Measurements from ENCODE around the gene SKIDA1. TPM values are rescaled to one million over a fixed set of nuclear protein-coding genes. Genes with fewer than 3 reads are reported as not detected.

SKIDA1 gene
- total and polyA plus RNA-seq, 2 experiments from 2014 or later, result 1.5 to 3.5 TPM

DNA sequence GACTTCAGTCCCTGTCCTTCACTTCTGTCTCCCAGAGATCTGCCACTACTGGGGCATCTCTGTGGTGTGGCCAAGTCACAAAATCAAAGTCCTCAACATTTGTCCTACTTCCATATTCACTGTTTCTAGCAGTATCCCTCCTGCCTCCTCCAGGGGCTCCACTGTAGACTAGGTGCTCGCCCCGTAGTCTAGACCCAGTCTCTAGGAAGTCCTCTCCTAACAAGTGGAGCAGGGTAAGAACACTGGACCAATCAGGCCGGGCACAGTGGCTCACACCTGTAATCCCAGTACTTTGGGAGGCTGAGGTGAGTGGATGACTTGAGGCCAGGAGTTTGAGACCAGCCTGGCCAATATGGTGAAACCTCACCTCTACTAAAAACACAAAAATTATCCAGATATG lies 57.4 kb downstream of the SKIDA1 start:
- Histone ChIP-seq H3K27me3 (ENCODE audit: insufficient read depth) (no peaks in the 10 kb centered on the region), H3K36me3 (ENCODE audit: insufficient read depth) (no peaks in the 10 kb centered on the region), H2AFZ (no peak overlapping the region), H3K4me1 (ENCODE audit: insufficient read depth) (no peaks in the 10 kb centered on the region), H3K79me2 (replicated peaks; ENCODE audit: insufficient read depth) (no peaks in the 10 kb centered on the region), H3F3A (replicated peaks; ENCODE audit: low read depth) (no peaks in the 10 kb centered on the region), H3K9me2 (ENCODE audit: insufficient read depth) (no peaks in the 10 kb centered on the region), H3K27ac (ENCODE audit: low read depth) (no peak overlapping the region), H4K20me1 (replicated peaks; ENCODE audit: insufficient read depth) (no peaks in the 10 kb centered on the region), H3K4me3 (no peak overlapping the region), H3K4me2 (no peak overlapping the region)
- Mint-ChIP-seq H3K27ac (no peak overlapping the region), H3K27me3 (ENCODE audit: insufficient read depth, low read depth, poor library complexity) (peaks cover 3% of the 10 kb centered on the region), H3K4me1 (peaks cover 2% of the 10 kb centered on the region), H3K9me3 (no peaks in the 10 kb centered on the region), H3K36me3 (ENCODE audit: low read depth) (no peaks in the 10 kb centered on the region), H3K4me3 (no peak overlapping the region)
- TF ChIP-seq POLR2AphosphoS5 (IDR thresholded peaks at IDR 0.05; ENCODE audit: low read depth), result no peak
- TF ChIP-seq, protein P1, sequence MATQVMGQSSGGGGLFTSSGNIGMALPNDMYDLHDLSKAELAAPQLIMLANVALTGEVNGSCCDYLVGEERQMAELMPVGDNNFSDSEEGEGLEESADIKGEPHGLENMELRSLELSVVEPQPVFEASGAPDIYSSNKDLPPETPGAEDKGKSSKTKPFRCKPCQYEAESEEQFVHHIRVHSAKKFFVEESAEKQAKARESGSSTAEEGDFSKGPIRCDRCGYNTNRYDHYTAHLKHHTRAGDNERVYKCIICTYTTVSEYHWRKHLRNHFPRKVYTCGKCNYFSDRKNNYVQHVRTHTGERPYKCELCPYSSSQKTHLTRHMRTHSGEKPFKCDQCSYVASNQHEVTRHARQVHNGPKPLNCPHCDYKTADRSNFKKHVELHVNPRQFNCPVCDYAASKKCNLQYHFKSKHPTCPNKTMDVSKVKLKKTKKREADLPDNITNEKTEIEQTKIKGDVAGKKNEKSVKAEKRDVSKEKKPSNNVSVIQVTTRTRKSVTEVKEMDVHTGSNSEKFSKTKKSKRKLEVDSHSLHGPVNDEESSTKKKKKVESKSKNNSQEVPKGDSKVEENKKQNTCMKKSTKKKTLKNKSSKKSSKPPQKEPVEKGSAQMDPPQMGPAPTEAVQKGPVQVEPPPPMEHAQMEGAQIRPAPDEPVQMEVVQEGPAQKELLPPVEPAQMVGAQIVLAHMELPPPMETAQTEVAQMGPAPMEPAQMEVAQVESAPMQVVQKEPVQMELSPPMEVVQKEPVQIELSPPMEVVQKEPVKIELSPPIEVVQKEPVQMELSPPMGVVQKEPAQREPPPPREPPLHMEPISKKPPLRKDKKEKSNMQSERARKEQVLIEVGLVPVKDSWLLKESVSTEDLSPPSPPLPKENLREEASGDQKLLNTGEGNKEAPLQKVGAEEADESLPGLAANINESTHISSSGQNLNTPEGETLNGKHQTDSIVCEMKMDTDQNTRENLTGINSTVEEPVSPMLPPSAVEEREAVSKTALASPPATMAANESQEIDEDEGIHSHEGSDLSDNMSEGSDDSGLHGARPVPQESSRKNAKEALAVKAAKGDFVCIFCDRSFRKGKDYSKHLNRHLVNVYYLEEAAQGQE (IDR thresholded peaks at IDR 0.05; ENCODE audit: unreplicated experiment), result no peak
- TF ChIP-seq ZNF331 (CRISPR knock-in tag; IDR thresholded peaks at IDR 0.05; ENCODE audit: low read depth), result no peak
- TF ChIP-seq, protein P2, sequence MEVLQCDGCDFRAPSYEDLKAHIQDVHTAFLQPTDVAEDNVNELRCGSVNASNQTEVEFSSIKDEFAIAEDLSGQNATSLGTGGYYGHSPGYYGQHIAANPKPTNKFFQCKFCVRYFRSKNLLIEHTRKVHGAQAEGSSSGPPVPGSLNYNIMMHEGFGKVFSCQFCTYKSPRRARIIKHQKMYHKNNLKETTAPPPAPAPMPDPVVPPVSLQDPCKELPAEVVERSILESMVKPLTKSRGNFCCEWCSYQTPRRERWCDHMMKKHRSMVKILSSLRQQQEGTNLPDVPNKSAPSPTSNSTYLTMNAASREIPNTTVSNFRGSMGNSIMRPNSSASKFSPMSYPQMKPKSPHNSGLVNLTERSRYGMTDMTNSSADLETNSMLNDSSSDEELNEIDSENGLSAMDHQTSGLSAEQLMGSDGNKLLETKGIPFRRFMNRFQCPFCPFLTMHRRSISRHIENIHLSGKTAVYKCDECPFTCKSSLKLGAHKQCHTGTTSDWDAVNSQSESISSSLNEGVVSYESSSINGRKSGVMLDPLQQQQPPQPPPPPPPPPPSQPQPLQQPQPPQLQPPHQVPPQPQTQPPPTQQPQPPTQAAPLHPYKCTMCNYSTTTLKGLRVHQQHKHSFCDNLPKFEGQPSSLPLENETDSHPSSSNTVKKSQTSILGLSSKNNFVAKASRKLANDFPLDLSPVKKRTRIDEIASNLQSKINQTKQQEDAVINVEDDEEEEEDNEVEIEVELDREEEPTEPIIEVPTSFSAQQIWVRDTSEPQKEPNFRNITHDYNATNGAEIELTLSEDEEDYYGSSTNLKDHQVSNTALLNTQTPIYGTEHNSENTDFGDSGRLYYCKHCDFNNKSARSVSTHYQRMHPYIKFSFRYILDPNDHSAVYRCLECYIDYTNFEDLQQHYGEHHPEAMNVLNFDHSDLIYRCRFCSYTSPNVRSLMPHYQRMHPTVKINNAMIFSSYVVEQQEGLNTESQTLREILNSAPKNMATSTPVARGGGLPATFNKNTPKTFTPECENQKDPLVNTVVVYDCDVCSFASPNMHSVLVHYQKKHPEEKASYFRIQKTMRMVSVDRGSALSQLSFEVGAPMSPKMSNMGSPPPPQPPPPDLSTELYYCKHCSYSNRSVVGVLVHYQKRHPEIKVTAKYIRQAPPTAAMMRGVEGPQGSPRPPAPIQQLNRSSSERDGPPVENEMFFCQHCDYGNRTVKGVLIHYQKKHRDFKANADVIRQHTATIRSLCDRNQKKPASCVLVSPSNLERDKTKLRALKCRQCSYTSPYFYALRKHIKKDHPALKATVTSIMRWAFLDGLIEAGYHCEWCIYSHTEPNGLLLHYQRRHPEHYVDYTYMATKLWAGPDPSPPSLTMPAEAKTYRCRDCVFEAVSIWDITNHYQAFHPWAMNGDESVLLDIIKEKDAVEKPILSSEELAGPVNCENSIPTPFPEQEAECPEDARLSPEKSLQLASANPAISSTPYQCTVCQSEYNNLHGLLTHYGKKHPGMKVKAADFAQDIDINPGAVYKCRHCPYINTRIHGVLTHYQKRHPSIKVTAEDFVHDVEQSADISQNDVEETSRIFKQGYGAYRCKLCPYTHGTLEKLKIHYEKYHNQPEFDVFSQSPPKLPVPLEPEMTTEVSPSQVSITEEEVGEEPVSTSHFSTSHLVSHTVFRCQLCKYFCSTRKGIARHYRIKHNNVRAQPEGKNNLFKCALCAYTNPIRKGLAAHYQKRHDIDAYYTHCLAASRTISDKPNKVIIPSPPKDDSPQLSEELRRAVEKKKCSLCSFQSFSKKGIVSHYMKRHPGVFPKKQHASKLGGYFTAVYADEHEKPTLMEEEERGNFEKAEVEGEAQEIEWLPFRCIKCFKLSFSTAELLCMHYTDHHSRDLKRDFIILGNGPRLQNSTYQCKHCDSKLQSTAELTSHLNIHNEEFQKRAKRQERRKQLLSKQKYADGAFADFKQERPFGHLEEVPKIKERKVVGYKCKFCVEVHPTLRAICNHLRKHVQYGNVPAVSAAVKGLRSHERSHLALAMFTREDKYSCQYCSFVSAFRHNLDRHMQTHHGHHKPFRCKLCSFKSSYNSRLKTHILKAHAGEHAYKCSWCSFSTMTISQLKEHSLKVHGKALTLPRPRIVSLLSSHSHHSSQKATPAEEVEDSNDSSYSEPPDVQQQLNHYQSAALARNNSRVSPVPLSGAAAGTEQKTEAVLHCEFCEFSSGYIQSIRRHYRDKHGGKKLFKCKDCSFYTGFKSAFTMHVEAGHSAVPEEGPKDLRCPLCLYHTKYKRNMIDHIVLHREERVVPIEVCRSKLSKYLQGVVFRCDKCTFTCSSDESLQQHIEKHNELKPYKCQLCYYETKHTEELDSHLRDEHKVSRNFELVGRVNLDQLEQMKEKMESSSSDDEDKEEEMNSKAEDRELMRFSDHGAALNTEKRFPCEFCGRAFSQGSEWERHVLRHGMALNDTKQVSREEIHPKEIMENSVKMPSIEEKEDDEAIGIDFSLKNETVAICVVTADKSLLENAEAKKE (CRISPR knock-in tag; IDR thresholded peaks at IDR 0.05), result no peak
- no peak for TF ChIP-seq EZH2 (IDR thresholded peaks at IDR 0.05; ENCODE audit: low read depth, unreplicated experiment)
- no peak for TF ChIP-seq NANOG (IDR thresholded peaks at IDR 0.05; ENCODE audit: borderline replicate concordance)
- ATAC-seq (no peak), DNase-seq (ENCODE audit: low spot score) (no peak)
